ENCODE results near the gene RAD51B.

The RAD51B gene

DNA sequence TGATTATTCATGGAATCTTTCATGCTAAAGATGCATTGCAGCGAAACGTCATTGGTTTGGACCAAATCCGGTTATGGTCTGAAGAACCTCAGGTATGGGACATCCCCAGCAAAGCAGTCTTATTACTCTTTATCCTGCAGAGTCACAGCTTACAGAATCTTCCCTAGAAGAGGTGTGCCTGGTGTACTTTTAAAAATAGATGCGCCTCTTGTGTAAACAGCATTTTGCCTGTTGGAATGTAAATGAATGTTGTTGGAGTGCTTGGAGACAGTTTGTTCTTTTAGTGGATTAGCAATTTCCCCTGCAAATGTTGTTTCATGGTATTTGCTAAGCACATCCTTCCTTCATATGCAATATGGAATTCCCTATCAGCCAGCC is 730.7 kb downstream of the RAD51B start:
- peak; percentile 9 for DNase-seq

DNA sequence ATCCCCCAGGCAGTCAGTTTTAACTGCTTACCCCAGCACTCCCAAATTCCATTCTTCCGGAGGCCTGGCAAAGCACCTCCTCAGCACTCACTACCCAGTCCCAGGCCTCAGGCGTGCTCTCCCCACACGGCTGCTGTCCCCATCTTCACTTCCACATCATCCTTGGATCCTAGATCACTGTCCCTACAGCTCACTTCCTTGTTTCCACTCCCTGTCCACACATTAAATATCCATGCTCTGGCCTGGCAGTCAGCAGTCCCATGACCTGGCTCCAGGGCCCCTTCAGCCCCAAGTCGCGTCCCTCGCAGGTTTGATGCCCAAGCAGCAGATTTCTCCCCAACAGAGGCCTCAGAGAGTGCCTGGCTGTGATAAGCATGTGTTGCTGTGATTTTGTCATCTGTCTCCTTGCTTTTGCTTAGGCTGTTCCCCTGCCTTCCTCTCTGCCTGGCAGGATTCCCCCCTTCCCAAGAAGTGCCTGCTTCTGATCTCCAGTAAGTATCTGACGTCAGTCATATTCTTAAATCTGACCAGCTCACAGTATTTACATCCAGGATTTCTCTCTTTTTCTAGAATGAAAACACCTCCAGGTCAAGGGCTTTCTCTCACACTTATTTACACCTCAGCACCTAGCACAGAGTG is 731.6 kb downstream of the RAD51B start:
- DNase-seq = no peak

DNA sequence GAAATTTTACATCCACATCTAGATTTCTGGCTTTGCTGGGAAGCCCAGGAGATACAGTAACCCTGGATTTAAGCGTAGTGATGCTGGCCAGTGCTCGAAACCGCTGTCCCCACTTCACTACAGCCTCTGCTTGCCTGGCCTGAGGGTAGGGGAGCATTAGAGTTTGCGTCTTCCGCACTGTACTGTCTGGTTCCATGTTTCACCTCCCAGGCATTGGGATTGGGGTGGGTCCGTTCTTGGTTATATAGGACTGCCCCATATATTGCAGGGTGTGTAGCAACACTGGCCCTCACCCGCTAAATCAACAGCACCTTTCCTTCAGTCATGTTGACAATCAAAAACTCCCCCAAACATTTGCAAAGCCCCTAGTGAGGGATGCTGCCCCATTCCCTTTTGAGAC is 732.5 kb downstream of the RAD51B start:
- no peak for DNase-seq

DNA sequence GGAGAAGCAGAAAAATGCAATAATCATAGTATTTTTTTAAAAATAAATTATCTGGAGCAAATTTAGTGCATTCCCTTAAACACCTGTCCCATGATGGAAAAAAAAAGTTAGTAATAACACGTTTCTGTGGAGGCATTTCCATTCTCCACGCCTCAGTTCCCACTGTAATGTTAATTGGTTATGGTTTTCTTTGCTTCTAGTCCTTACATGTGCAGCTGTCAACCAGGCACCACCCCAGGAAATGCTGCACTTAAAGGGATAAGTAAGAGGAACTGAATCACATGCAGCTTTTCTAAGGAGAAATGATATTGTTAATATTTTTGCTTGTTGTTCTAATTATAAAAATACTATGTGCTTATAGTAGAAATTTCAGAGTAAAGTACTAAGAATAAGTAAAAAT is 733.0 kb downstream of the RAD51B start:
- DNase-seq = no peak

DNA sequence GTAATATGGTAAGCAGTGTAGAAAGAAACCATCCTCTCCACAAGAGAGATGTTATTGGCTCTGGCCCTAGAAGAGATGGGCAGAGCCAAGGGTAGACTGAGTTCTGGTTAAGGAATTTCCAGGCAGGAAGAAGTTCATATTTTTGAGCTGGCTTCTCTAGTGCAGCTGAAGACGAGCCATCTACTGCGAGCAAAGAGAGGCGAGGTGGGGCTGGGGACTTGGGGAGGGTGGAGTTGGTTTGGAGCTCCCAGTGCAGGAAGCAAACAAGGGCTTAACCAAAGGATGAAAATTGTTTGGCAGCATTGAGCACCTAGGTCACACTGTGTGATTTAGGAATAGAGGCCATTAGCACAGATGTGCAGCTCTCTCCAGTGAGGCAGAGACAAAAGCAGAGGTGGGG is 733.7 kb downstream of the RAD51B start:
- no peak for DNase-seq

DNA sequence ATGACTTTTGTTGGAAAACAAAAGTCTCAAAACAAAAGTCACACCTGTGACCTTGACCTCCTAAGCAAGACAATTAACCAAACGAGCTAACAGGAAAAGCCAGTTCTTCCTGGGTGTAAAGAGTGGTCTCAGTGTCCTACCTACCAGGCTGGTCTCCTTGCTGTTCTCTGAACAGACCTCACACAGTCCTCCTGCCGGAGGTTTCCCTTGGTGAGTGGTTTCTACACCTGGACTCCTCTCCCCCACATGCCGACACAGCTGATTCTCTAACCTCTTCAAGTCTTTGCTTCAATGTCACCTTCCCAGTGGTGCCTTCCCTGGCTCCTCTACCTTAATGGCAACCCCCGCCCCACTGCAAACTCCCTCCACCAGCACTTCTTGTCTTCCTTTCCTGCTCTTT is 734.7 kb downstream of the RAD51B start:
- no peak for DNase-seq

DNA sequence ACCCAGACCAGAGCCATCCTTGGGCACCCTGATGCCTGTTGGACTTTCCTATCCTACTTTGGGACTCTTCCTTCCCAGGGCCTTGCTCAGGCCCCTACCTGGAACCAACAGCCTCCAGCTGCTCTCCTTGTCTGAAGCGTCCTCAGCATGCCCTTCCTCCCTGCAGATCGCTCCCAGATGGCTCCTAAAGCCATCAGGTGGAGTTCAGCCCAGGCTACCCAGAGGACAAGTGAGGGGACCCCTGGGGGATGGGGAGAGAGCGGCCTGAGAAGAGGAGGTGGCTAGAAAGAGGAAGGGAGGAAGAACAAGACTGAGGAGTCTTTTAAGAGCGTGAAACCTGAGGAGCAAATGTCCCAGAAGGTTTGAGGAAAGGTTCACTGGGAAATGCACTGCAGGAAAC is 736.7 kb downstream of the RAD51B start:
- DNase-seq = no peak

DNA sequence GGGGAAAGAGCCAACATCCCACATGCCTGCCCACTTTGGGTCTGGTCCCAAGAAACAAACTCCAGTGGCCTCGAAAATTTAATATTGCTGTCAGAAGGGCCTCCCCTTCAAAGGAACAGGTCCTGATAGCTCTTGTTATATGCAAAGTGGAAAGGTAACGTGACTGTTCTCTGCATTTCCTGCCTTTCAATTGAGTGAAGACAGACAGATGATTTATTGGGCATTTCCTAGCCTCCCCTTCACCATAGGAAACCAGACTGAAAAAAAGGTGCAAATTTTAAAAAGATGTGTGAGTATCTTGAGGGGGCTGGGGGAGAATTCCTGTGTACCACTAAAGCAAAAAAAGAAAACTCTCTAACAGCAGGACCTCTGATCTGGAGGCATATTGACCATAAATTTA is 738.1 kb downstream of the RAD51B start:
- no peak for DNase-seq

DNA sequence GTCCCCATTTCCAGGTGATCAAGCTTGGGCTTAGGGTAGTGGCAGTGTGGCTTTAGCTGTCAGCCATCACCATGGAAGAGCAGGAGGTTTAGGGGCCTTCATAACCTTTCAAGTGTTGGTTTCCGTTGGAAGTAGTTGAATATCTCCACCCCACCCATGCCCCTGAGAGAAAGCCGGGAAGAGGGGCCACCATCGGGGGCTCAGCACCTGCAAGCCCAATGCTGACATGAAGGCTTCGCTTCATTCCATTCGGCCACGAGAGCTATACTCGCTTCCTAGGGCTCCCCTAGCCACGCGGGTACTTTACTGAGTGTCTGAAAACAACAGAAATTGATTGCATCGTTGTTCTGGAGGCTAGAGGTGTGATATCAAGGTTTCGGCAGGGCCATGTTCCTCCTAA is 738.5 kb downstream of the RAD51B start:
- no peak for DNase-seq

DNA sequence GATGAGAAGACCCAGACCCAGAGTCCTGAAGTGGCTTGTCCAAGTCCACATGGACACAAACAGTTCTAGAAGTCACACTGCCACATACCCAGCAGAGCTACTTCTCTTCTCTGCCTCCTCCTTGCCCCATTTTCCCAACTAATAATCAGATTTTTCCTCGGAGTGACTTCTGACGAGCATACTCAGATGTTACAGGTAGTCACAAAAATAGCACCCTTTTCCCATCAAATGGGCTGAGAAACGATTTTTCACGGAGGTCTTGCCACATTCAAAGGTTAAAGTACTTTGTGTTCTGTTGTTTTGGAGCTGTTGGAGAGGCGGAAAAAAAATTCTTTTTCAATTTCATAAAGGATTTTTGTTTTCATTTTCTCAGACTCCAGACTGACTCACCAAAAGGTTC is 740.4 kb downstream of the RAD51B start:
- DNase-seq = no peak

DNA sequence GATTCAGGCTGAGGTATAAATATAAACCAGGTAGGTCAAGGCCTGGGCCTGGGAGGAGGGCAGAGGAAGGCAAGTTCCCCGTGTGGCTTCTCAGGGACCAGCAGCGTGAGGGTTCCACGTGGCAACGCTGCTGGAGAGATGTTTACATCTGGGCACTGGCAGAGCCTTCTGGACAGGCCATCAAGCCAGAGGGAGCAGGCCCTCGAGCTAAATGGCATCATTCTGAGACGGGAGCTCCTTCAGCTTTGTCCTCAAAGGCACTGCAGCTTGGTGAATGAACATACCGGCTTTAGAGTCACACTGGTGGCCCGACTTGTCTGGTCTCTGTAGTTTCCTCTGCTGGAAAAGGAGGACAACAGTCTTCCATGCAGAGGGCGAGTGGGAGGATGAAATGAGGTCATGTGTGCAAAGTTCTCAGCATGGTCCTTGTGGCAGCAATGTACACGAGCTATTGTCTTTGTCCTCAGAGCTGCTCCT is 742.0 kb downstream of the RAD51B start:
- no peak for DNase-seq

DNA sequence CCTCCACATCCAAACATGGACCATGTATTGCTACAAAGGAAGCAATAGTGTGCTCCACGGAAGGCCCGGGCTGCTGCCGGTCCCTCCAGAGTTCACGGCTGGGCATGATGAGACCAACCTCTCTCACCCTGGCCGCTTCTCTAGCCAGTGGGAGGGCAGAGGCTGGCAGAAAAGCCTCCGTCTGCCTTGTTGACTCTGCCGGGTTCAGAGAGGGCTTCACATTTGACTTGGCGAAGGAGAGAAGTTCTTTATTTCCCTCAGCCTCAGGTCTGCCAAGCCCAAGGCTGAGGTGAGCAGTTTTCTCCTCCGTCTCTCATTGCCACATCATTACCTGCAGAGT is 743.3 kb downstream of the RAD51B start:
- no peak for DNase-seq

DNA sequence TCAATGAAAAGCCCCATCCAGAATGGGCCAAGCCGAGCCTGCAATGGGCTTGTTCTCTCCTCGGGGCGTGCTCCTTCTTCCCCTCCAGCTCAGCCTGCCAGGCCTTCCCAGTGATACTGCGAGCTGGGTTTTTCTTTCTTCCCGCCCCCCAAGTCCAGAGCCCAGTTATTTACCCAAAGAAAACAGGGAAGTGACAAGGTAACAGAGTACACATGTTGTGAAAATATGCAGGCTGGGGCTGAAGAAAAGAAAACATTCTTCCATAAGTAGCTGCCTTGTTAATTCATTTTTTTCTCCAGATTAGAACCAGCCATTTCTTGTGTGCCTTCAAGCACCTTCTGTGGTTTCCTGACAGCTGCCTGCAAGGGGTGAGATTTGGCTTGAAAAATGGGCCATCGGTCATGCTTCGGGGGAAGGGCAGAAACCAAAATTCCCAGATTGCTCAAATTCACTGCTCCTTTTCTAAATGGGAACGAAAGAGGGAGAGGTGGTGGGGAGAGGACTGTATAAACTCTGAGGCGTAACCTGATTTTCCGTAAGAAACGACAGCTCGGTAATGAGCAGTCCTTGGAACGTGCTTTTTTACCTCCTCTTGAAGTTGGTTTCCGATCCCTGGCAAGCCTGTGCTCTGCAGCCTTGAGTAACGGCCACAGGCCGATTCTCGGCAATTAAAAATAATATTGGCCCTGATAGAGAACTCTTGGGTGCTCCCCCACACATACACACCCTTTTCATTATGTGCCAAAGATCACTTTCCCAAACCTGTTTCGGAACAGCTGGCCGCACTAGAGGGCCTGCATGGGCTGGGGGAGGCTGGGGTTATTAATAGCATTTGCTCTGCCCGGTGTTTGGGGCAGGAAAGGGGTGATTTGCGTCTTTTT is 743.9 kb downstream of the RAD51B start:
- no peak for DNase-seq

DNA sequence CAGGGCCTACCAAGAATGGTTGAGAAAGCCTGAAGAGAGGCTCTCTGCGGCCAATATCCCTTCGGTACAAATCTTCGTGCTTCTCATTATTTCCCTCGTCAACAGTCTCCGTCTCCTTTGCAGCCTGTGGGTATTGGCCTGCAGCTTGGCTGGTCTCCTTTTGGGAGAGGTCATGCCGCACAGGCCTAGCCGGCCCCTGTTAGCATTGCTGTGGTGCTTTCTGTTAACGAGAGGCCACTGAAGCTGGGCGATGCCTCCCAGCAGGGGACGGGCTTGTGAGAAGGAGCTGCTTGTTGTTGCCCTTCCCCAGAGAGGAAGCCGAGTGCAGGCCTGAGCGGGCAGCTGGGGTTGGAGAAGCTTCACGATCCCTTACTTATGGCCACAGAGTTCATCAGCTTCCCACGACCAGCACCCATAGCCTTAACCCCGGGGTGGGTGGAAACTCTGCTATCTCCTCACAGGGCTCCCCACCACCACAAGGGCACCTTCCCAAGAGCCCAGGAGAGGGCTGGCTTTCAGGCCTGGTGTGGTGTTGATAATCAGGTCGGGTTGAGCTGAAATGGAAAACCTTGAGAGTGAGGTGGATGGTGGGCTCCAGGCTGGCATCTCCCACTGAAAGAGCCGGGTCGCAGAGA is 744.7 kb downstream of the RAD51B start:
- DNase-seq = no peak

DNA sequence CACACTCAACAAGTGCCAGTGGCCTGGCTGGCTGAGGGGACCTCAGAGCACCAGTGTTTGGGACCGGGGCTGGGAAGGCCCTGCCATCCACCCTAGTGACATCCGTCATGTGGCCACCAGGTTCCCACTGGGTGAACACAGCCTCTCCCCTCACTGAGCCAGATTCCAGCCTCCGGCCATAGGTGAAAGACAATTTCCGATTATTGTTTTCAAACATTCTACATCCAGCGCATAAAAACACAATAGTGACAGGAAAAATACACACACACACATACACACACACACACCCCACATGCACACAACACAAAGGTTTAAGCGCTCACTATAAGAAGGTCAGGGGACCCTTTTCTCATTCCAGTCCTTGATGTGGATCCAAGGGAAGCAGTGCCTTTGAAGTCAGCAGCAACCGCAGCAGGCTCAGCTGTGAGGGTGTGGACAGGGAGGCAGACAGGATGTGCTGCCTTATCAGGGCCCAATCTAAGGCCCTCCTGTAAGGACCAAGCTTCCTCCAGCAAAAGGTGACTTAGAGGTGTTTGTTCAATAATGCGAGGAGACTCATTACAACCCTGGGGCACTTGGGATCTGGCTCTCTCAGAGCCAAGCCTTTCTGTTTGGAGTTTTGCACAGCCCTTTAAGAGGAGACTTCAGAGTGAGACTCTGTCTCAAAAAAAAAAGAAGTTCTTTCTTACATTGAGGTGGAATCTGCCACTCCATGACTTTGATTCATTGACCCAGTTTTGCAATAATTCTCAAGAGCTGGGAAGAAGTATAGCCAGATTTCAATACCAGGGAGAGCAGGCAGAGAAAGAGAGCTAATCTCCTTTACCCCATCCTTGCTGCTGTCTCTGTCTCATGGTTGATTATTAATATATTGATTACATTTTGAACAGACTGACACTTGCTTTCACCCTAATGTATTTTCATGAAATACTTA is 745.5 kb downstream of the RAD51B start:
- DNase-seq = no peak

DNA sequence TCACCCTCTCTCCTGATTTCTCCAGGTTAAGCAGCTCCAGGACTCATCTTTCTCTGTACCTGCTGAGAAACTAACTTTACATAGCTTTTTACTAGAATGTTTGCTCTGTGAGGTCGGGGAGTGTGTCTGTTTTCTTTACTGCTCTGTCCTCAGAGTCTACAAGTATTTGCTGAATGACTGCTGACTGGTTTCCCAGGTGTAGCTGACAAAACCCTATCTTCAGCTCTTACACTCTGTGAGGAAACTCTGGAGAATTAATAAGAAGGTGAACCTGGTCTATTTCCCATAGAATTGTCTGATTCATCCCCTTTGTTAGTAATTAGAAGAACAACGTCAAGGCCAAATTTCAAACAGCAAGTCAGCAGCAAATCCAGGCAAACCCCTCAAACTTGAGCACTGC is 746.5 kb downstream of the RAD51B start:
- DNase-seq = no peak

DNA sequence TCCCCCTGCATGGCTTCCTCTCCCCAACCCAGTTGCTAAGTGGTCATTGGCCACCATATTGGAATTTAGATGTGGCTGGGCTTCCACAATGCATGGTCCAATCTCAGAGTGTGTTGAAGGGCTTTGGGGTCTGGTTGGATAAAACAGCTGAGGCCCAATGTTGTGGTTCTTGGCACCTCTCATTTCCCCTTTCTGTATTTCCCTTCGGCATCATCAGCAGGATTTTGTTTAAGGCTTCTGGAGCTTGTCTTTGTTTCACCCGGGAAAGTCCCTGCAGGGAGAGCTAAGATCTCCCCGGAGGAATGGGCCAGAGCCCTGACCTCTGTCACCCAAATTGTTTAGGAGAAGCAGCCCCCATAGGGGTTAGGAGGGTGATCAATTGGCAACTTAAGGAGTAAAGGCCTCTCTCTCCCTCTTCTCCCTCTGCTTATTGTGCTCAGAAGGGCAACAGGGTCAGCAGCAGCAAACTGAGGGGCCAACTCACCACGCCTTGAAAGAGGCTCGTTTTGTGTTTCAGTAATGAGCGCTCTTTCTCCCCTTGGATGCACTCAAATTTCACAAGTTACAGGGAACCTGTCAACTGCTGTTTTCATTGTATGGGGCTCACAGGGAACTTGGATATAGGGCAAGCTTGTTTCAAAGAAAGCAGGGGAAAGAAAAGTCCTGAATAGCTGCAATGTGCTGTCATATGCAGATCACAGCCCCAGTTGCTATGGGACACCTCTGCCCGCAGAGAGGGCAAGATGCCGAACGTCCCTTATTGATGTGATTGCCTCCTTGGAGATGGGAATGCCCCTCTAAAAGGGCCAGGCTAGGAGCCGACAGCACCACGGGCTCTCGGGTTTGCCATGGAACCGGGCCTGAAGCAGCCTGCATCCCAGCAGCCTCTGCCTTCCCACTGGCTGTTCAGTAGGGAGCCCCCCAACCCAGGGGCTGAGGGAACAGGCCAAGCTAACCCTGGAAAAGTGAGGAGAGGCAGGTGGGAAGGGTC is 749.6 kb downstream of the RAD51B start:
- DNase-seq = no peak

DNA sequence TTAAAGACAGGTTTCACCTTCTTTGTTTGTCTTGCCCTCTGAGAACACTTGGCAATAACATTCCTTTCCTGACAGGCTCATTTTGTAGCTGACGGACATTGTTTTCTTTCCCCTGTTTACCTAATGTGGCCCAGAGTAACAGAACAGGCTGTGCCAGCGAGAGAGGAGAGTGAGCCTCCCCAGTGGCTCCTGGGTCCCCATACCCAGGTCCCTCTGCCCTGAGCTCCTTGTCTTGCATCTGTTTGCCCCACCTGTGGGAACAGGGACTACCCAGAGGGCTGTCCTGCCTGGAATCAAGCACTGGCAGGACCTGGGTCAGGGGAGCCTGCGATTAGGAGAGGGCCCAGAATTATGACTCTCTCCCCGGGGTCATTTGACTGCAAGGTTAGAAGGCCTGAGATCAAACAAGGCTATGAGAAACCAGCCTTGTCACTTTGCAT is 750.4 kb downstream of the RAD51B start:
- DNase-seq = no peak

DNA sequence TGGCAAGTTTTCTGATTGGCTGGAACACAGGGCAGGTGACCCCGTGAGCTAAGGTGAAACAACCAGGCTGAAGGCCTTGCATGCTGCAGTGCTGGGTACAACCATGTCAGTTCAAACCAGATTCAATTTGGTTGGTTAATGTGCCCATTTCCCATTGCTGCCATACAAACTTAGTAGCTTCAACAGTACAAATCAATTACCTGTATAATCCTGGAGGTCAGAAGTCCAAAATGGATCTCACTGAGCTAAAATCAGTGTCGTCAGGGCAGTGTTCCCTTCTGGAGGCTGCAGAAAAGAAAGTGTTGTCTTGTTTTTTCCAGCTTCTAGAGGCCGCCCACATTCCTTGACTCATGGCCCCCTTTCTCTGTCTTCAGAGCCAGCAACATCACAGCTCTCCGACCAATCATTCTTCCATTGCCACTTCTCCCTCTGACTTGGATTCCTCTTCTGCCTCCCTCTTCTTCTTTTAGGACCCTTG is 751.6 kb downstream of the RAD51B start:
- DNase-seq = no peak

DNA sequence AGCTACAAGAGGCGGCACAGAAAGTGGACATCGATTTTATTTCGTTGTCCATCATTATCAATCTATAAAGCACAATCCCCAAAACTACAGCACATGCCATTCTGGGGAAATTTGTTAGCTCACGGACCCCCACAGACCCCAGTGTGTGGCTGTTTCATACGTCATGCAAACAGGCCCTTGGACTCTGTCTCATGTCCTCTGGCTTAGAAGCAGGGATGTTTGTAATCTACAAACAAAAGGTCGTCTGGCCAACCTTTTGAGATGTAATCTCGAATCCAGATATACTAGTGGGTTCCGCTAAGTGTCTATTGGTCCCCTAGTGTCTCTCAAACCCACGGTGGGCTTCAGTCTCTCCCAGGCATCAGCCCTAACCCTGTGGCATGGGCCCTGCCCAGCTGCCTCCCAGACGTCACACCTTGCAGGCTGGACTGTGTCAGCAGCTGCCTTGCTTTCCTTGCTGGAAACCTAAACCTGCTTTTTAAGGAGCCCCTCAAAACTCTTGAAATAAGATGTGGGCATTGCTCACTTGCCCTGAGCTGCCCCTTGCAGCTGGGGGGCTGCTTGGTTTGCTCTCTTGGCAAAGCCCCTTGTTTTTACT is 752.4 kb downstream of the RAD51B start:
- DNase-seq = no peak

DNA sequence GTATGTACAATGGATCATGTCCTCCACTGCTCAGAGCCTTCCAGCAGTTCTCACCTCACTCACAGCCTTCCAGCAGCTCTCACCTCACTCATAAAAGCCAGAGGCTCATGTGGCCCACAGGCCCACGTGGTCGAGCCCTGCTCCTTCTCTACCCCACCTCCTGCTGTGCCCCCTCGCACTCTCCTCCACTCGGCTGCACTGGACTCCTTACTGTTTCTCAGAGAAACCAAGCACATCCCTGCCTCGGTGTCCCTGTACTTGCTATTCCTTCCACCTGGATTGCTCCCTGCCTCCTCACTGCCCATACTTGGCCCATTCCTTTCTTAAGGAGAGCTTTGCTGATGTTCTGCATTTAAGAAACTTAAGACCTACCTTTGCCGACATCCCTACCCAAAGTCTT is 753.5 kb downstream of the RAD51B start:
- DNase-seq = no peak

All from NCI-H526 treated with DMSO at 0.1 percent for 48 hours (cell line).